Measurements from ENCODE around the gene GIGYF1. TPM values are rescaled to one million over a fixed set of nuclear protein-coding genes. Genes with fewer than 3 reads are reported as not detected.
"Not testable (repeated sequence)": the region's sequence is repeated elsewhere in the genome, so short reads cannot be mapped to it uniquely, and the experiment has no call there.

GIGYF1 gene
- total RNA-seq, 1 experiment from 2014 or later, result 16.3 TPM

DNA sequence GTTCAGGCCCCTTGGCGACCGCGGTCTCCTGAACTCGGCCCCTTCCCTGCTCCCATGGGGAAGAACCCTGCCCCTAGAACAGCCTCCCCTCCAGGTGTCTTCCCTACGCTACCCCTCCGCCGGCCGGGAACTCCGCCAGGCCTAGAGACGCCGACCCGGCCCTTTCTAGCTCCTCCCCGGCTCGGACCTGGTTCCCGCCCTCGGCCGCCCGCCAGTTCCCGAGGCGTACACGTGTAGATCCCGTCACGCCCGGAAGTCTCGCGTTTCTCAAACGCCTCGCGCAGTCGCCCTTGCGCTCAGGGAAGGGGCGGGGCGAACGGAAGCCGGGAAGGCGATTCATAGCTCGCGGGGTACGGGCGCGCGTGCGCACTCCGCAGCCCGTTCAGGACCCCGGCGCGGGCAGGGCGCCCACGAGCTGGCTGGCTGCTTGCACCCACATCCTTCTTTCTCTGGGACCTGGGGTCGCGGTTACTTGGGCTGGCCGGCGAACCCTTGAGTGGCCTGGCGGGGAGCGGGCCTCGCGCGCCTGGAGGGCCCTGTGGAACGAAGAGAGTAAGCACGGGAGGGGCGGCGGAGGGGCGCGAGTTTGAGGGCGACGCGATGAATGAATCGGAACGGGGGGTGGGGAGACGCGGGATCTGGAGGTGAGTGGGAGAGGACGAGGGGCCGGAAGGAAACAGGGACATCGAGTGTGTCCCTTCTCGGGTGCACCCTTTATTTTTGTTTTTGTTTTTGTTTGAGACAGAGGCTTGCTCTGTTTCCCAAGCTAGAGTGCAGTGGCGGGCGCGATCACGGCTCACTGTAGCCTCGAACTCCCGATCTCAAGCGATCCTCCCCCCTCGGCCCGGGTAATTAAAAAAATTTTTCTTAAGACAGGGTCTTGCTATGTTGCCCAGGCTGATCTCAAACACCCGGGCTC, 12.0 kb upstream of the GIGYF1 start, which contains the start of gene POP7:
Gene POP7, plus strand, starts transcription at position 369 of the 919 bp plus-strand sequence. CDS start 710 bp downstream, outside the sequence.
- no peaks in the 10 kb centered on the region for H3K9me3 ChIP-seq (ENCODE audit: low read length)
- H4K20me1 ChIP-seq (ENCODE audit: insufficient read depth, low read depth, low read length), result peaks cover 9% of the 10 kb centered on the region; the same call in 1 of the 2 replicates
- peak within 1 kb of the TSS; percentile 95 for H3K4me2 ChIP-seq (ENCODE audit: low read depth, low read length, poor library complexity, severe bottlenecking)
- H3K9ac ChIP-seq (ENCODE audit: low read length), result peak within 1 kb of the TSS; percentile 100
- peaks cover 20% of the 10 kb centered on the region for H3K4me1 ChIP-seq (ENCODE audit: low read length)
- peak within 1 kb of the TSS; percentile 72 for H3K27ac ChIP-seq (ENCODE audit: low read length)
- peaks cover 22% of the 10 kb centered on the region for H3K79me2 ChIP-seq (ENCODE audit: low read length)
- peak within 1 kb of the TSS; percentile 100 for H3K4me3 ChIP-seq (ENCODE audit: low read length)
- peaks cover 7% of the 10 kb centered on the region; the same call in 1 of the 2 replicates for H3K36me3 ChIP-seq (ENCODE audit: insufficient read depth, low read length)
- DNase-seq, result peak; percentile 100
- no peaks in the 10 kb centered on the region for H3K9me2 ChIP-seq (replicated peaks; ENCODE audit: insufficient read depth, low read length)
- no peaks in the 10 kb centered on the region for H3K27me3 ChIP-seq (ENCODE audit: low read length)
- peak within 1 kb of the TSS; percentile 93 for H2AFZ ChIP-seq (ENCODE audit: low read length)

DNA sequence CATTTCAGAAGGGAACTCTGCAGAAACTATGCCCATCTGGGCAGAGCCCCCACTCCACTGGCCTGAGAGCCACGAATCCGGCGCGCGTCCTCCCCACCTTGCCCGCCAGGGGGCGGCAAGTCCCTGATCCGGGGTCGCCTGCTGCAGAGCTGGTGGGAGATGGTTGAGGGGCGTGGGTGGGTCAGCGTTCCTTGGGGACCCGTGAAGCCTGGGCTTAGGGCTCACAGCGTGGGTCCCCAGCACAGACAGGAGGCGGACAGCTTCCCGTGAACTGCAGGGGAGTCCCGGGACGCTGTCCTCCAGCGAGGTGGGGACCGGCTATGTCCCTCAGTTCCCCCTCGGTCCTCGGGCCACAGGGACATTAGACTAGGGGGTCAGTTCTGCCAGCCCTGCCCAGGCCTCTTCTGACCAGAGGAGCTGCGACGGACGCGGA, 11.3 kb upstream of the GIGYF1 start:
- Histone ChIP-seq H2AFZ (ENCODE audit: low read length) (peak overlapping the region; percentile 72), H3K4me1 (ENCODE audit: low read length) (peaks cover 20% of the 10 kb centered on the region), H3K9me2 (replicated peaks; ENCODE audit: insufficient read depth, low read length) (no peaks in the 10 kb centered on the region)

DNA sequence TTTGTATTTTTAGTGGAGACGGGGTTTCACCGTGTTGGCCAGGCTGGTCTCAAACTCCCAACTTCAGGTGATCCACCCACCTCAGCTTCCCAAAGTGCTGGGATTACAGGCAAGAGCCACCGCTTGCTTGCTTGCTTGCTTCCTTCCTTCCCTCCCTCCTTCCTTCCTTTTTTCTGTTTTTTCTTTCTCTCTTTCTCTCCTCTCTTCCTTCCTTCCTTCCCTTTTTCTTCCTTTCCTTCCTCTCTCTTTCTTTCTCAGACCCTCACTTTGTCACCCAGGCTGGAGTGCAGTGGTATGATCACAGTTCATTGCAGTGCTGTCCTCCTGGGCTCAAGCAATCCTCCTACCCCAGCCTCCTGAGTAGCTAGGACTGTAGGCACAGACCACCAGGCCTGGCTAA, 7.0 kb upstream of the GIGYF1 start:
- H3K27ac ChIP-seq (ENCODE audit: low read length); H3K4me3 ChIP-seq (ENCODE audit: low read length); H3K9ac ChIP-seq (ENCODE audit: low read length); H3K79me2 ChIP-seq (ENCODE audit: low read length); H3K36me3 ChIP-seq (ENCODE audit: insufficient read depth, low read length); H3K4me1 ChIP-seq (ENCODE audit: low read length); H3K4me2 ChIP-seq (ENCODE audit: low read depth, low read length, poor library complexity, severe bottlenecking); H3K27me3 ChIP-seq (ENCODE audit: low read length); DNase-seq; H4K20me1 ChIP-seq (ENCODE audit: insufficient read depth, low read depth, low read length); H2AFZ ChIP-seq (ENCODE audit: low read length); H3K9me3 ChIP-seq (ENCODE audit: low read length); H3K9me2 ChIP-seq (replicated peaks; ENCODE audit: insufficient read depth, low read length): not testable (repeated sequence)

More for the DNA sequence above, 11.3 kb upstream of the GIGYF1 start:
- Histone ChIP-seq H3K9ac (ENCODE audit: low read length) (peak overlapping the region; percentile 100), H3K27ac (ENCODE audit: low read length) (peak overlapping the region; percentile 72), H3K9me3 (ENCODE audit: low read length) (no peaks in the 10 kb centered on the region), H3K27me3 (ENCODE audit: low read length) (no peaks in the 10 kb centered on the region), H3K36me3 (ENCODE audit: insufficient read depth, low read length) (peaks cover 7% of the 10 kb centered on the region; the same call in 1 of the 2 replicates), H3K4me3 (ENCODE audit: low read length) (peak overlapping the region; percentile 100), H3K4me2 (ENCODE audit: low read depth, low read length, poor library complexity, severe bottlenecking) (peak overlapping the region; percentile 95), H3K79me2 (ENCODE audit: low read length) (peaks cover 22% of the 10 kb centered on the region), H4K20me1 (ENCODE audit: insufficient read depth, low read depth, low read length) (peaks cover 9% of the 10 kb centered on the region; the same call in 1 of the 2 replicates)
- DNase-seq, result peak; percentile 91

DNA sequence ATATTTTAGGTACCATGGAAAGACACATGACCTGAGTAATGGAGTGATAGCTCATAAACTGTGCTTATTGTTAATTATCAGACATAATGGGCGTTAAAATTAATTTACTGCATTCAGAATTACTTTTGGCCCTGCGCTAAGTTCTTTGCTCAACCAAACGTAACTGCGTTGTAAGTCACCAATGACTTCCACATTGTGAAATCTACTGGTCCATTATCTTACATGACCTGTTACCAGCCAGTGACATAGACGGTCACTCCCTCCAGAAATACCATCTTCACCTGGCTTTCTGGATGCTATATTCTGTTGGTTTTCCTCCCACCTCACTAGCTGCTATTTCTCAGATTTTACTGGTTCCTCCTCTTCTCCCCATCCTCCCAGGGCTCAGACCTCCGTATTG, 5.0 kb upstream of the GIGYF1 start:
- DNase-seq, result no peak
- no peak overlapping the region for H3K4me2 ChIP-seq (ENCODE audit: low read depth, low read length, poor library complexity, severe bottlenecking)
- H4K20me1 ChIP-seq (ENCODE audit: insufficient read depth, low read depth, low read length), result no peaks in the 10 kb centered on the region
- no peaks in the 10 kb centered on the region for H3K36me3 ChIP-seq (ENCODE audit: insufficient read depth, low read length)
- H2AFZ ChIP-seq (ENCODE audit: low read length), result no peak overlapping the region
- peaks cover 16% of the 10 kb centered on the region for H3K4me1 ChIP-seq (ENCODE audit: low read length)
- no peaks in the 10 kb centered on the region for H3K9me3 ChIP-seq (ENCODE audit: low read length)
- H3K27me3 ChIP-seq (ENCODE audit: low read length), result no peaks in the 10 kb centered on the region
- H3K4me3 ChIP-seq (ENCODE audit: low read length), result no peak overlapping the region
- no peak overlapping the region for H3K27ac ChIP-seq (ENCODE audit: low read length)
- H3K79me2 ChIP-seq (ENCODE audit: low read length), result no peaks in the 10 kb centered on the region
- no peaks in the 10 kb centered on the region for H3K9me2 ChIP-seq (replicated peaks; ENCODE audit: insufficient read depth, low read length)
- H3K9ac ChIP-seq (ENCODE audit: low read length), result no peak overlapping the region

DNA sequence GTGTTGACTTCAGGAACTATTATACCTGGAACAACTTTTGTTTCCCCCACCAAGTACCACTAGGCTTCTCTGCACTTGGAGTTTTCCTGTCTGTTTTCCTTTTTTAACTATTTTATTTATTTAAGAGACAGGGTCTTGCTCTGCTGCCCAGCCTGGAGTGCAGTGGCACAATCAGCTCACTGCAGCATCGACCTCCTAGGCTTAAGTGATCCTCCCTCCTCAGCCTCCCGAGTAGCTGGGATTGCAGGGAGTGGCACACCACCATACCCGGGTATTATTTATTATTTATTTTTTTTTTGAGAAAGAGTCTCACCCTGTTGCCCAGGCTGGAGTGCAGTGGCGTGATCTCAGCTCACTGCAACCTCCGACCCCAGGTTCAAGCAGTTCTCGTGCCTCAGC, 2.1 kb upstream of the GIGYF1 start:
- H3K36me3 ChIP-seq (ENCODE audit: insufficient read depth, low read length), result peaks cover 2% of the 10 kb centered on the region; the same call in 1 of the 2 replicates
- no peak overlapping the region for H3K4me2 ChIP-seq (ENCODE audit: low read depth, low read length, poor library complexity, severe bottlenecking)
- no peak for DNase-seq
- H3K9me2 ChIP-seq (replicated peaks; ENCODE audit: insufficient read depth, low read length), result no peaks in the 10 kb centered on the region
- no peak overlapping the region for H3K9ac ChIP-seq (ENCODE audit: low read length)
- no peaks in the 10 kb centered on the region for H3K27me3 ChIP-seq (ENCODE audit: low read length)
- H3K9me3 ChIP-seq (ENCODE audit: low read length), result no peaks in the 10 kb centered on the region
- H3K27ac ChIP-seq (ENCODE audit: low read length), result no peak overlapping the region
- no peak overlapping the region for H2AFZ ChIP-seq (ENCODE audit: low read length)
- no peak overlapping the region for H3K4me3 ChIP-seq (ENCODE audit: low read length)
- H4K20me1 ChIP-seq (ENCODE audit: insufficient read depth, low read depth, low read length), result peaks cover 14% of the 10 kb centered on the region
- H3K79me2 ChIP-seq (ENCODE audit: low read length), result peaks cover 25% of the 10 kb centered on the region
- peaks cover 34% of the 10 kb centered on the region for H3K4me1 ChIP-seq (ENCODE audit: low read length)

DNA sequence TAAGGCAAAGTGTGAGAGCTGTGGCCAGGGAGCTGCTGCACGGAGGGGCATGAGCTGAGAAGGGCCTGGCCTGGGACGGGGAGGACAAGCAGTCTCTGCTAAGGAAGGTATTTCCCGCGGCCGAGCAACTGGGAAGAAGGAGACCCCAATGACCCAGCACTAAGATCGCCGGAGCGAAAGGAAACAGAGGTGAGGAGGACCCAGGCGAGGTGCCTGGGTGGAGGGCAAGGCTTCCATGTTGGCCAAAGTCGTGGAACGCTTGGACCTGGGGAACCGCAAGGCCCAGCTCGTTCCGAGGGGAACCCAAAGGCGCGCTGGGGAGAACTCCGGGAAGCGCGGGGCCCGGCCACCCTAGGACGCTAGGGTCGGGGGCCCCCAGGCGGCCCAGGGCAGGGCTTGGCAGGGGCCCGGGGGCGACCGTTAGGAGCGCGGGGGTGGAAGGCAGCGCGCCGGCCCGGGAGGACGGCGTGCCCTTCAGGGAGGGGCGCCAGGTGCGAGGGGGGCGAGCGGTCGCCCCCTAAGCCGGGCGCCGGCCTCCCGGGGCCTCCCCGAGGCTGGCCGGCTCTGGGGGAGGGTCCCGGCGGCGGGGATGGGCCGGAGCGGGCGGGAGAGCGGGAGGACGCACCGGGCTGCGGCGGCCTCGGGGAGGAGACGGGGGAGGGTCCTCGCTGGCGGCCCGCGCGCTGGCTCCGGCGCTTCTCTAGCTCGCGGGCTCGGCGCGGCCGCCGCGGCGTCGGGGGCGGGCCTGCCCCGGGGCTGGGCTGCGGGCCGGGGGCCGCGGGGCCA, 545 bp downstream of the GIGYF1 start:
- H3K79me2 ChIP-seq (ENCODE audit: low read length), result peaks cover 51% of the 10 kb centered on the region
- no peaks in the 10 kb centered on the region for H3K9me2 ChIP-seq (replicated peaks; ENCODE audit: insufficient read depth, low read length)

DNA sequence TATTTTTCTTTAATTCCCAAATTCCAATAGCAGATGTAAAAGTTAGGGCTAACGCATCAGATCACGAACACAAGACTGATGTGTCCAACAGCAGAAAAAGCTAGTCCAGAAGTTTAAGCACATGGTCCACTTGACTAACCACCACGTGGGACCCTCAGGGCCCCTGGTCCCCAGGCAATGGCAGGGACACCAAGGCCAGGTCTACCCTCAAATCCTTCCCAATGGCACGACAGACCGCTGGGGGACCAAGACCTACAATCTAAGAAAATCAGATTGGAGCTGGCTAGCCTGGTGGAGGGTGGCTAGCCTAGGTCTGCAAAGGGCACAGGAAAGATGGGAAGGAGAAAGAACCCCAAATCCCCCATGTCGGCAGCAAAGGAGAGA, 1.5 kb downstream of the GIGYF1 start:
- peaks cover 37% of the 10 kb centered on the region for H4K20me1 ChIP-seq (ENCODE audit: insufficient read depth, low read depth, low read length)
- H3K4me3 ChIP-seq (ENCODE audit: low read length), result peak overlapping the region; percentile 94
- no peaks in the 10 kb centered on the region for H3K27me3 ChIP-seq (ENCODE audit: low read length)
- peak overlapping the region; percentile 86 for H3K9ac ChIP-seq (ENCODE audit: low read length)
- no peaks in the 10 kb centered on the region for H3K9me3 ChIP-seq (ENCODE audit: low read length)
- H3K9me2 ChIP-seq (replicated peaks; ENCODE audit: insufficient read depth, low read length), result no peaks in the 10 kb centered on the region
- peaks cover 54% of the 10 kb centered on the region for H3K79me2 ChIP-seq (ENCODE audit: low read length)
- peak overlapping the region; percentile 94 for H3K4me2 ChIP-seq (ENCODE audit: low read depth, low read length, poor library complexity, severe bottlenecking)
- no peak for DNase-seq
- H3K27ac ChIP-seq (ENCODE audit: low read length), result no peak overlapping the region
- H3K4me1 ChIP-seq (ENCODE audit: low read length), result peaks cover 38% of the 10 kb centered on the region
- H2AFZ ChIP-seq (ENCODE audit: low read length), result no peak overlapping the region
- peaks cover 16% of the 10 kb centered on the region for H3K36me3 ChIP-seq (ENCODE audit: insufficient read depth, low read length)

More for the DNA sequence above, 545 bp downstream of the GIGYF1 start:
- Histone ChIP-seq H3K27ac (ENCODE audit: low read length) (0 out of 2 replicates have a peak overlapping the region, but pooled peaks have one; percentile 1), H3K4me2 (ENCODE audit: low read depth, low read length, poor library complexity, severe bottlenecking) (peak overlapping the region; percentile 94), H4K20me1 (ENCODE audit: insufficient read depth, low read depth, low read length) (peaks cover 34% of the 10 kb centered on the region), H3K4me3 (ENCODE audit: low read length) (peak overlapping the region; percentile 94), H3K4me1 (ENCODE audit: low read length) (peaks cover 38% of the 10 kb centered on the region), H2AFZ (ENCODE audit: low read length) (no peak overlapping the region), H3K27me3 (ENCODE audit: low read length) (no peaks in the 10 kb centered on the region), H3K9ac (ENCODE audit: low read length) (peak overlapping the region; percentile 86), H3K9me3 (ENCODE audit: low read length) (no peaks in the 10 kb centered on the region), H3K36me3 (ENCODE audit: insufficient read depth, low read length) (peaks cover 7% of the 10 kb centered on the region)
- peak; percentile 56 for DNase-seq

Measured in Karpas-422 (cell line).